Stimulated activated CD8-positive, alpha-beta memory T cell treated with anti-CD3 and anti-CD28 coated beads, Interleukin-12 subunit alpha, Interleukin-12 subunit beta, amount 100 ng/mL, for 4 hours (primary cell): ENCODE data around the gene HPS1.

Source experiments
- DNase-seq: peaks from one replicate; pipeline ENCODE4 v3.0.0-alpha.2; 2020; ENCODE audit warnings: low read depth

Gene HPS1

DNA sequence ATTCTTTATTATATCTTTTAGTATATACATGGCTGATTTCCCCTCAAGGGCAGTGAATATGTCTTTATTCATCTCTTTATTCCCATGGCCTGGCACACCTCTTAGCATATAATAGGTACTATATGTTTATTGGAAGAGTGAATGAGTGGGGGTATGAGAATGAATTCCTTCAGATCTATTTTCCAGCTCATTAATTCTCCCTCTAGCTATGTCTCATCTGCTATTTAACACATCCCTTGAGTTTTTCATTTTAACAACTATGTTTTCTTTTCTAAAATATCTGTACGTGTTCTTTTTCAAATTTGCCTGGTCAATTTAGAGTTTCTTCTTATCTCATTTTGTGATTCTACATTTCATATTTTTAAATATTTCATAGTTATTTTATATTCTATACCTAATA, 14.4 kb downstream of the HPS1 start:
- no peak for DNase-seq

DNA sequence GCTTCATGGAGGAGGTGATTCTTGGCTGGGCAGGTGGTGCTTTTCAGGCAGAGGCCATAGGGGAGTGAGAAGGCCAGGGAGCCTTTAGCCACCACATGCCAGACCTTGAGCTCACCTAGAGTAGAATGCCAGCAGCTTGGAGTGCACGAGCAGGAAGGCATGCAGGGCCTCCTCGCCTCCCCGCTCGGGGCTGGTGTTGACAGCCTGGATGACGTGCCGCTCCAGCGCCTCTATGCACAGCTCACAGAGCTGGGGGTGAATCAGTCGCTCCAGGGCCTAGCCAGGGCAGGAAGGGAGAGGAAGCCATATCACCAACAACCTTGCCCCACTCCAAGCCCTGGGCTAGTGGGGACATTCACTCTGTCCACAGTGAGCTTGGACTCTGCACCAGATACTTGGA, 15.7 kb downstream of the HPS1 start:
- no peak for DNase-seq

DNA sequence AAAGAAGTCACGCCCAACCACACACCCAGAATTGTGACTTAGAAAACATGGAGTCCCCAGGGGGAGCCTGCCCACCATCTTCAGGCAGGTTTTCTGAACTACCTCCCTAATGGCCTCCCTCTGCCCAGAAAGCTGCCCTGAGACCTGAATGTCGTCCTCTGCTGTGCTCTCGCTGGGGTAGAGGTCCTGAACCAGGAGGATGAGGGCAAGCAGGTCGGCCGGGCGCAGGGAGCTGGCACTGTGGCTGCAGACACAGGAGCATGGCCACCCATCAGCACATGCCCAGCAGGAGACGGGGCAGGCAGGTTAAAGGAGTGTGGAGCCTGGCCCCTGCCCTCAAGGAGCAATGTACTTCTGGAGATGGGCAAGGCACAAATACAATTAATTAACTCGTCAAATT, 16.3 kb downstream of the HPS1 start:
- no peak for DNase-seq

DNA sequence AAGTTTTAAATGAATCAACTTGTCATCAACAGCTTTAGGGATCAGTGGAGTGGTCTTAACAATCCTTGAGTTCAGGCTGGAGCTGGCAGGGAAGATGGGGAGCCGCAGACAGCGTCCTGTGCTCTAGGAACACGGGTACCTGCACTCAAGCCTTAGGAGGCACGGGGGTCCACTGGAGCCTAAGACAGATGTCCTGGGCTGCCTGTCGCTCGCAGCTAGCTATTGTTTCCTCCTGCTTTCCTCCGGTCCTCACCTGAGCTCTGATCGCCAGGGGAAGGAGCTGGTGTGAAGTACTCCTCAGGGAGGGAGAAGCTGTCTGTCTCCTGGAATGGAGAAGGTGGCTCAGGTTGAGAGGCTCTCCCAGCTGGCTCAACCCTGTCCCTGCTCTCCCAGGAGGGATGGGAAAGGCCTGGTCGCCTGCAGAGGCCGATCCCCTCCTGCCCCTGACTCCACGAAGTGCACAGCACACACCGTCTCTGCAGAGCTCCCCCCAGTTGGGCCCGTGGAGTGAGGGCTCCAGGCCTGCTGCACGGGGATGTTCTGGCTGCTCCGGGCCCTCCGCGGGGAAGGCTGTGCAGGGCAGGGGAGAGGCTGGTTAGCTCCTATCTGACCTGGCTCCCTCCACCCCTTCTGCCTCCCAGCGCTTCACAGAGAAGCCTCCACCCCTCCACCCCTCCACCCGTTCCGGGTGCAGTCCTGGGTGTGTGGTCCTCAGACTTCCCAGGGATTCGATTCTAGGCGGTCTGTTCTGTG, 17.2 kb downstream of the HPS1 start:
- DNase-seq = no peak

DNA sequence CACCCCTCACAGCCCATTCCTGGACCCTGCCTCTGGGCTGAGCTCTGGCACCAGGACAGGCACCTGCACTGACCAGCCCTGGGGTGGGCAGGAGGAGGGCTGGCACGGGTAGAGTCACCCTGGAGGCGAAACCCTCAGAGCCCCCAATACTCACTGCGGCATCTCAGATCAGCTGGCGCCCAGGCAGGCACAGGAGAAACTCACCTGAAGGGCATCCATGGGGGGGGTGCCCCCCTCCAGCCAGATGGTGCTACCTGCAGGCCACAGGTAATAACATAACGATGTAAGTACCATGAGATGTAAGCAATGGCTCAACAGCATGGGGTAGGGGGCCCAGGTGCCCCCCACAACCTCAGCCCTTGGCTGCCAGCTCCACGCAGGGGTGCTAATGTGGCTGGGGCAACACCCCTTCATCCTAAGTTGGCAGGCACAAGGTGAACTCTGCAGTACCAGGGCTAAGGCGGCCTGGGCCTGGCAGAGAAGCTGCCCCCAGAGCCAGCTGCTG, 19.7 kb downstream of the HPS1 start:
- no peak for DNase-seq

DNA sequence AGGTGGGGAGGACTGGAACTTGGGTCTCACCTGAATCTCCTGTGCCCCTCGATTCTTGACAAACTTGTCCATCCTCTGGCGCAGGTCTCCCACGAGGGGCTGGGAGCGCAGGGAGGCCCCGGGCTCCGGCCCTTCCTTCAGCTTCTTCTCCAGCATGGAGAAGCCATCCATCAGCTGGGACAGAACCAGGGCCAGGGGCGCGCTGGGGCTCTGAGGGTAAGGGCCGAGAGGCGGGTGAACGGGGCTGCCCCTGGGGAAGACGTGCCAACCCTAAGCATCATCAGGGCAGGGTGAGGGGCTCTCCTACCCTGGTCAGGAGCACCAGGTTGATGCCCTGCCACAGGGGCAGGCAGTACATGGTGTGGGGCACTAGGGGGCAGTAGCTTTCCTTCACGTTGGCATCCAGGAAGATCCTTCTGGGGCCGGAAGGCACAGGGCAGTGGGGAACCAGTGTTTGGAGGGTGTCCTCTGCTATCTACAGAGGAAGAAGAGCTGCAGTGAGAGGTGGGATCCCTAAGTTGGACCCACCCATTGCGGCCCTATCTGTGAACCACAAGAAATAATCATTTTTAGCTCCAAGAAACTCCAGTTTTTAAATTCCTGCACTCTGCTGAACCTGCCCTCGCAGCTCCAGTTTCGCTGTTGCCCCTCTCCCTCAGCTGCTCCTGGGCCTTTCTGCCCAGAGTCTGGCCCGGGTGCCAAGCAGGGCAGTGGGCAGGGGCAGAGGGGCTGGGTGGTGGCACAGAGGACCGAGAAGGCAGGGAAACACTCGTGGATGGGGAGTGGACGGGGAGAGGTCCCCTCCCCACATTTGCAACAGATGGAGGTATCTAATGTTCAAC, 21.0 kb downstream of the HPS1 start:
- DNase-seq = no peak

DNA sequence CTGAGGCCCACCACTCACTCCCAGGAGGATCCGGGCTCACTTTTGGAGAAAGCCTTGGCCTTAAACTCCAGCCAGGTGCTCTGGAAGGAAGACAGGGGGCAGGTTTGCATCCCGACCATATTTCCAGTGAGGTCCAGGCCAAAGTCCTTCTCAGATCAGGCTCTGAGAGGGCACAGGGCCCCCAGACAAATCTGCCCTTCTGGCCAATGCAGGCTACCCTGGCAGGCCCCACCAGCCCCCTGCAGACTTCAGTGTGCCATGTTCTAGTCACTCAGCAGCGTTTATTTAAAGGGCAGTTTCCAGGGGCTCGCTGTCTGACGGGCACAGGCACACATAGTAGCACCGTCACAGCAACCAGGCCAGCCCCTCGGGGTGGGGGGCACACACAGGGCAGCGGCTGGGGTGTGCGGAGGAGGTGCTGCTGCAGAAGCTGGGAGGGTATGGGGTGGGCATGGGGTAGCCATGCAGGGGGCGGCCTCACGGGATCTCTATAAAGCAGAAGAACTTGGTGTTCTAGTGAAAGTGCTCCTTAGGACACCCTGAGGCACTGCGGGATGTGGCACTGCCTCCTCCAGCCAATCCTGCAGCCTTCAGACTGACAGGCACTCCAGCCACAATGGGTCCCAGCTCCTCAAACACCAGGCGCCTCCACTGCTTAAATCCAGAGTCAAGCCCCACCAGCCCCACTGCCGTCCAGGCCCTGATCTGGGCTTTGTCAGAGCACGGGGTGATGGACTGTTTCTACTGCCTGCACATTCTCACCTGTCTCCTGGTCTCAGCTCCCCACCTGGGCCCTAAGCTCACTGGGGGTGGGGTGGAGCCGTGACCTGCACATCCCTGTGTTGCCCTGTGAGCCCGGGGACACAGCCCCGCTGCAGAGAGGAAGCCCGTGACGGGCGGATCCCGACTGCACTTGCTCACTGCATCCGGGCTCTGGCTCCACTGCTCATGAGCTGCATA, 22.2 kb downstream of the HPS1 start:
- DNase-seq = no peak

DNA sequence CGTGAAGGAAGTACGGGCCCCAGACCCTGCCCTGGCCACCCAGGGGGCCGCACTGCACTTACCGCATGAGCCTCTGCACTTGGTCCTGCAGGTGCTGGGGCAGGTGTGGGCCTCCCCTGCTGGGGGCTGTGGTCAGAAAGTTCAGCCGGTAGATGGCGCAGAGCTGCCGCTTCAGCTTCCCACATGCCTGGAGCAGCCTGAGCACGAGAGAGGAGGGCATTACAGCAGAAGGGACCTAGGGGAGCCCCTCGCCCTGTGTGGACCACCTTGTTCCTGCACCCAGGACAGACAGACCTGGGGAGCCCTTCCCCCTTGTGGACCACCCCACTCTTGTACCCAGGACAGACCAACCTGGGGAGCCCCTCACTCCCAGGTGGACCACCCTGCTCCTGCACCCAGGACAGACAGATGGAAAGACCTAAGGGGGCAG, 23.0 kb downstream of the HPS1 start:
- DNase-seq = no peak

DNA sequence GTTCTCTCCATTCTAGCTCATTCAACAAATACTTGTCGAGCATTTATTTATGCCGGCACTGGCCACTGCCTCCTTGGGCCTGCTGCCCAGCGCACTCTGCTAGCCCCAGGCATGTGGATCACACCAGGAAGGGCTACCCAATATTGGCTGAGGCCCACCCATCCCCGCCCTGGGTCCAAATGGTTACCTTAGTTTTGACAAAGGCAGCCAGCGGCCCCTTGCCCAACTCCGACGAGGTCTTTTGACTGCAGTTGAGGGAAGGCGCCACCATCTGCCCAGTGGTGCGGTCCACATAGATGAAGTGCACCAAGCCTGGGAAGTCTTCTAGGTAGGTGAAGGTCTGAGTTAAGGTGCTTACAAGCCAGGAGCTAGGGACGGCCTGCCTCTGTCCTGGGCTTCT, 24.6 kb downstream of the HPS1 start:
- no peak for DNase-seq

DNA sequence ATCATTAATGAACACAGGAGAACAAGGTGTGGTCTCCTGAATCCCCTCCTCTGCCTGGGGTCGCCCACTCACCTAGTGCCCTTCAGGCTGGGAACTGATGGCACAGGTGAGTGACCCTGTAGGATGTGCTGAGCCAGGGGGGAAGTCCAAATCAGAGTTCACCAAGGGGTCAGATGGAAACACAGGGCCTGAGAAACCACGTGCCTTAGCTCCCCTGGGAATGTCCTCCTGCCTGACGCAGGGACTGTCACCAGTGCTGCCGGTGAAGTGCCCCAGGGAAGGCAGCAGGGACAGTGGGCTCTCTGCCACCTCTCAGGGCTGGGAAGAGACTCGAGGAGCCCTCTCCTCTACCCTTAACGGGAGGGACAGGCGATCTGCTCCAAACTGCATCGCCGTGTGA, 25.9 kb downstream of the HPS1 start:
- DNase-seq = no peak

DNA sequence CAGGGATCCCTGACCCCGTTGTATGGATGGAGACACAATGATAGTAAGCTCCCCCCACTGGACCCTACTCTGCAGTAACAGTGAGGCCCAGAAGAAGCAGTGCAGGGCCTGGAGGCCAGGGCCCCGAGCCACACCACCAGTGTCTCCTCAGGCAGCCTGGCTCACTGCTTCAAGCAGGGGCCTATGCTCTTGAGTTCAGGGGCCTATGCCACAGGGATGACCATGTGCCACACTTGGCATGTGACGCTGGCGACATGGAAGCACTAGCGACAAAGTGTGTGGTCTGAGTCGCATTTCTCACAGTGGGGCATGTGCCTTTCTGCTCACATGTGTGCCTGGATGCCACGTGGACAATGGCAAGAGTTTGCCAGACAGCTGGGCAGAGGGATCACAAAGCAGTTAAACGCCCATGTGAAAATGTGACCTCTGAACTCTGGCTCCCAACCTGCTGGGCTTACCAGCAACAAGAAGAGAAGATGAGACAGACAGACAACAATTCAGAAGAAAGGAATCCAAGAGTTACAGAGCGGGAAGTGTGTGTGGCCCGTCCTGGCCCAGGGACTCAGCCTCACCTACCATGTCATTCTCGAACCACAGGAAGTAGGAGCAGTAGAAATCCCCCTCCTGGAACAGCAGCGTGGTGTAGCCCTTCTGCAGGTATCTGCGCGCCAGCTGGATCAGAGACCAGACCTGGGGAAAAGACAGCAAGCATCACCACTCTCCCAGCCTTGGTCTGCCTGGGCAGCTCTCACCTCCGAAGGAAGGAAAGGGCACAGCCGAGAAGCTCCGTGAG, 27.1 kb downstream of the HPS1 start:
- no peak for DNase-seq

DNA sequence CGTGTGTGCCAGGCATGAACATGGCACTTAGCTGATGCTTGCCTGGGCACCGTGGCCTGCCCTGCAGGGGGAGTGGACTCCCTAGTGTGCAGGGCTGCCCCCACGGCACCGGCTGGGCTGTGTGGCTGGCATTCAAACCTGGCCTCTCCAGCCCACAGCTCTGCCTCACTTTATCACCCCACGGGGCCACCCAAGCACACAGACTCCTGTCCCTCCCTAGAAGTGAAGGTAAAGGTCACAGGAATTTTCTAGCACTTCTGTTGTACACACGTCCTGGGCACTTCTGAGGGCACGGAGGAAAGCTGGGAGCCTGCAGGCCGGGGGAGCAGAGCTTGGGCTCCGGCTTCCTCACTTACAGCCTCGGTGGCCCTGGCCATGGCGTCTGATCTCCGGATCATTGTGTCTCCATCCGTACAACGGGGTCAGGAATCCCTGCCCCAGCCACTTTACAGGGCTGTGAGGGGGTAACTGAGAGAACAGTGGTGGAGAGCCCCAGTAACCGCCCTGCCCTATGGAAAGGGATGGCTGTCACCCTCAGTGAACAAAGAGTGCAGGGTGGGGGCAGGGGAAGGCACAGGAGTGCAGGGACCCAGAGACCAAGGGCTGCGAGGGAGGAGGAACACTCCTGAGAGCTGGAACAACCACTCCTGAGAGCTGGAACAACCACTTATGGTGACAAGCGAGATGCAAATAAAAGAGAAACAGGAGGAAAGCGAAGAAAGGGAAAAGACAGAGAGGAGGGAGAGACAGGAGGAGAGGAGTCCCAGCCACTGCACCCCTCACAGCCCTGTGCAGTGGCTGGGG, 27.9 kb downstream of the HPS1 start:
- DNase-seq = no peak

DNA sequence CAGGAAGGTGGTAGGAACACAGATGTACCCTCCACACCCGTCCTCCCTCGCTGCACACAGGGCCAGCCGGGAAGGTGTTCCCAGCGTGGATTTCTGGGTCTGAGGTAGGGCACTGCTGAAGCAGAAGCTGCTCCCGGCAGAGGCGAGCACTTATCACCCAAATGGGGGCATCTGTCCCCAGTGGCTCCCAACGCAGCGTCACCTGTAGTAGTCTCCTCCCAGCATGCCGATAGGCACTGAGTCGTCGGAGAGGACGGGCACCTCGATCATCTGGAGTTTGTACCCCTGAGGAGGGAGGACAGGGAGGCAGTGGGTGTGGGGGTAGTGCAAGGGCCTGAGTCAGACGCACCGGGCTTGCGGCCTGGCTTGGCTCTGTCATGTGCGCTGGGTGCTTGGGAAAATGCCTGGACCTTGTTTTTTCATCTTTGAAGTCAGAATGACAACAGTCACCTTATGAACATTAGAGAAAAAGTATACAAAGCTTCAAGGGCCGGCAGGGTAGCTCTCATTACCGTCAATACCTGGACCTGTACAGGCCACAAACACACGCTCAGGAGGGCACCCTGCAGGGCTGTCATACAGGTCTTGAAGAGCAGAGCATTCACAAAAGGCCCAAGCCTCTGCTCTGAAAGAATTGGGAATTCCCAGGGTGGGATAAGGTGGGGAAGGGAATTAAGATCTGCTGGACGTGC, 28.6 kb downstream of the HPS1 start:
- no peak for DNase-seq

DNA sequence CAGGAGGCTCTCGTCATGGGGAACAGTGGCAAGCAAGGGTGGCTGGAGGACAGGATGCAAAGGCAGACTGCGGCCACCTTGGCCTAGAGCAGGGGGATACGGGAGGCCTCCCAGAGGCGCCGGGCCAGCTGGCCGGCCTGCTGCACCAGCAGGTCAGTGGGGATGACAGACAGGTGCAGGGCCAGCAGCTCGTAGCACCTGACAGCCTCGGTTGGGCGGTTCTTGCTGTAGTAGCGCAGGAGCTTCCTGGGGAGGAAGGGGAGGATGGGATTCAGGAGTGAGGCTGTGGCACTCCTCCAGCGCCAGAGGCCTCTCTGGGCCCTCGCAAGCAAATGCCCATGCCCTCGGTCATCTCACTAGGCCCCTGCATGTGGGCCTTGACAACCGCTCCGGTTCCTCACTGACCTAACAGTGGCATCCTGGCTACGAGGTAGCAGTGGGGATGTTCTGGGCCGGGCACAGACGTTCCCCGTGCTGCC, 29.2 kb downstream of the HPS1 start:
- DNase-seq = no peak

DNA sequence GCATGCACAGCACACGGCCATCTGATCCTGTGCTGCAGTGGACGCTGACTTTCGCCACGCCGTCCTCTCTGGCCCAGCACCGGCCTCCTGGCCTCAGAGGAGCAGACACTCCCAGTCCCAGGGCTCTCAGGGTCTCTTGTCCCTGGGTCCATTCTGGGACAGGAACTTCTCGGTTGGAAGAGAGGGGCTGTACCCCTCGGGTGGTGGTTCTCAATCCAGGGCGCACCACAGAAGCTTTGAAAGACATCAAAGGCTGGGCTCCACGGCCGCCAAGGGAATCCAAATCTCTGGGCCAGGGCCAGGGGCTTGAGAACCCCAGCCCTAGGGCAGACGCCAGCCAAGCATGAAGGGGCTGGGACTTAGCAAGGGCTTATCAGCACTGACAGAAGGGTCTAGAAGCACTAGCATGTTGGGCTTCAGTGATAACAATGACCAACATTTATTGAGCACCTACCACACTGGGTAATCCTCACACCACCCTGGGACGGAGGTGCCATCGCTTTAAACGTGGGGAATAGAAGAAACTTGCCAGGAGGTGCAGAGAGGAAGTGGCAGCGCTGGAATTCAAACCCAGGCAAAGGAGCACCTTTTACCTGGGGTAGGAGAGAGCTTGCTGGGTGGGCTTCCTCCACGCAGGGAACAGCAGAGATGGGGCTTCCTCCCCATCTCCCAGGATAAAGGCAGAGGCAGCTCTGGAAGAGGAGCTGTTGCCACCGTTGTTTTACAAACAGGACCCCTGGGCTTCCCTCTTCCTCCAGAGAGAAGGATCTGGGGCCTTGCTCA, 29.9 kb downstream of the HPS1 start:
- DNase-seq = no peak

DNA sequence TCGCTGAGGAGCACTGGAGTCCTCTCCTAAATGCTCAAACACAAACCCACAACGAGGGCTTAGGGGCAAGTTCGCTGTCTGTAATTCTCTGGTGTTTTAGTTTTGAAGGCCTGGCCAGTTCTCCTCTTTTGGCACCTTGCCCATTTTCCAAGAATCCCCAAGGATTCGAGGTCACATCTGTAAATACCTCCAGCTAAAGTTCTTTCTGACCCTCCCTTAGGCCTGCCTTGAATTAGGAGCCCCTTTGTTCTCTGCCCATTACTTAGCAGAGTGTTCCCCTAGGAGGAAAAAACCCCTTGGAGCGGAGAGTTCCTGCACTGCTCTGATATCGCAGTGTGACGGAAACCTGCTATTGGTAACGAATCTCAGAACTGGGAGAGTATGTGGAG, 31.0 kb downstream of the HPS1 start:
- no peak for DNase-seq

DNA sequence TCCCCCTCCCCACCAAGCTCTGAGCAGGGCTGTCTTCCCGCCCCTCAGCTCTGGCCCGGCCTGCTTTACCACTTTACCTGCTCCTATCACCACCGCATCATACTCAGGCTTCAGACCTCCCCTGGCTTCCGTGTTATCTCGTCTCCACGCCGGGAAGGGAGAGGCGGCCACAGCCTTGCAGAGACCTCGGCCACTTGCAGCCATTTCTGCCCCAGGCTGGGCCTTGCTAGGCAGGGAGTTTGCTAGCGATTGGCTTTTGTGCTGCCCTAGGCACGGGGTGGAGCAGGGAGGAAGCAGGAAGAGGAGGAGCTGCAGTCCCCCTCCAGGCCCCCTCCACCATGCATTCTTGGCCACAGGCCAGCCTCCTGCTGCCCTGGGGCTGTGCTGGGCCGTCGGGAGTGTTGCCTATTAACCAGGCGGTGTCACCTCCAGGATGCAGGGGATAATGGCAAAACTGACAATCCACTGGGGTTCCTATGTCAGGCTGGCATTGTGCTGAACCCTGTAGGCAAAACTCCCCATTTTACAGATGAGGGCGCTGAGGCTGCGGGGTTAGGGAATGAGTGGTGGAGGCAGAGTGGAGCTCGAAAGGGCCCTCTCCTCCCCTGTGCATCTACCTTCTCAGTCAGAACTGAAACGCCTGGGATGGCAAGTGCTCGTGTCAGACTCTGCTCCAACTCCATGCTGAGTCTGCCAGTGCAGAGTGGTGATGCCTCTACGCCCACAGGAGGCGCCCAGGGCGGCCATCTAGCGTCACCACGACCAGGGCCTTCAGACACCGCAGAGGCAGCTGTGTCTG, 31.6 kb downstream of the HPS1 start, which contains the start of gene PYROXD2:
Gene PYROXD2 (minus strand): TSS at position 251 of the 799 bp plus-strand sequence. CDS start 47 bp downstream, at position 204.
- DNase-seq = no peak

DNA sequence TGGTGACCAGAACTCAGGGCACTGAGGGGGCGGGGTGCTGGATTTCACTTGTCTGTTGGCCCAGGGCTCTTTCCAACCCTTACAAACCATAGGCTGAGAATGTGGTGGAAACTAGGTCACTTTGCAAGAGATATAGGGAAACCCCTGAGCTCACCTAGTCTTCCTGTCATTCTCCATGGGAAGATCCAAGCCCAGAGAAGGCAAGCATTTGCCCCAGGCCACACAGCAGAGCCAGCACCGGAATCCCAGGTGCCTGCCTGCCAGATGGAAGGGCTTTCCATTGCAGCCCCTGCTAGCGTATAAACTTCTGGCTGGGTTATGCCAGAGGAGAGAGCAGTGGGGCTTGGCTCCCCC, 32.2 kb downstream of the HPS1 start:
- DNase-seq = no peak
